ENCODE results near the gene NPR1.
A peak's percentile ranks its signal among the peaks of the same experiment; 100 is the strongest.
"Not testable (repeated sequence)": the region's sequence is repeated elsewhere in the genome, so short reads cannot be mapped to it uniquely, and the experiment has no call there.

NPR1 gene

GRCh38 chr1:153678519-153679336 is at the start of gene NPR1:
Gene NPR1, plus strand, starts transcription at chr1:153678688. Its CDS starts 421 bp downstream, at chr1:153679109.
- Mint-ChIP-seq H3K27ac (peak within 1 kb of the TSS; percentile 80), H3K36me3 (peaks cover 0 to 6% of the 10 kb centered on the region in 2 donors), H3K4me1 (peaks cover 21 to 28% of the 10 kb centered on the region in 2 donors), H3K27me3 (peaks cover 40 to 43% of the 10 kb centered on the region in 2 donors), H3K4me3 (peak within 1 kb of the TSS; percentile 73 to 85), H3K9me3 (no peaks in the 10 kb centered on the region)
- DNase-seq = no peak
- peak; percentile 61 to 62 for ATAC-seq (replicated peaks)

- Mint-ChIP-seq H3K4me1 (peaks cover 31 to 57% of the 10 kb centered on the region in 2 donors), H3K27me3 (peaks cover 0 to 4% of the 10 kb centered on the region in 2 donors), H3K36me3 (peaks cover 14 to 17% of the 10 kb centered on the region in 2 donors), H3K9me3 (peaks cover 3% of the 10 kb centered on the region in 2 donors), H3K4me3 (no peak overlapping the region), H3K27ac (peak overlapping the region; percentile 33)
- ATAC-seq (replicated peaks) = no peak
- DNase-seq = no peak
These were observed 49.2 kb upstream of the NPR1 start for GRCh38 chr1:153629343-153629665.

- H3K36me3 Mint-ChIP-seq = peaks cover 16 to 20% of the 10 kb centered on the region in 2 donors
- no peak for DNase-seq
These were observed 48.5 kb upstream of the NPR1 start for GRCh38 chr1:153629971-153630370.

GRCh38 chr1:153630384-153630783 is 48.1 kb upstream of the NPR1 start:
- ATAC-seq (replicated peaks) = no peak
- Mint-ChIP-seq H3K9me3 (peaks cover 3% of the 10 kb centered on the region in 2 donors), H3K27me3 (peaks cover 0 to 4% of the 10 kb centered on the region in 2 donors), H3K27ac (no peak overlapping the region), H3K36me3 (peaks cover 16 to 20% of the 10 kb centered on the region in 2 donors), H3K4me1 (peaks cover 31 to 58% of the 10 kb centered on the region in 2 donors), H3K4me3 (no peak overlapping the region)
- DNase-seq = no peak

More at GRCh38 chr1:153629971-153630370, 48.5 kb upstream of the NPR1 start:
- peaks cover 31 to 57% of the 10 kb centered on the region in 2 donors for H3K4me1 Mint-ChIP-seq
- peaks cover 0 to 4% of the 10 kb centered on the region in 2 donors for H3K27me3 Mint-ChIP-seq
- H3K9me3 Mint-ChIP-seq = peaks cover 3% of the 10 kb centered on the region in 2 donors
- ATAC-seq (replicated peaks) = no peak
- no peak overlapping the region for H3K27ac Mint-ChIP-seq
- H3K4me3 Mint-ChIP-seq = no peak overlapping the region

GRCh38 chr1:153631047-153632022 is 47.2 kb upstream of the NPR1 start:
- no peak for DNase-seq
- no peak for ATAC-seq (replicated peaks)
- Mint-ChIP-seq H3K9me3 (peaks cover 3% of the 10 kb centered on the region in 2 donors), H3K4me1 (peaks cover 28 to 62% of the 10 kb centered on the region in 2 donors), H3K27ac (no peak overlapping the region), H3K36me3 (peaks cover 16 to 25% of the 10 kb centered on the region in 2 donors), H3K4me3 (no peak overlapping the region), H3K27me3 (peaks cover 0 to 1% of the 10 kb centered on the region in 2 donors)

GRCh38 chr1:153633161-153633753 is 45.2 kb upstream of the NPR1 start:
- Mint-ChIP-seq H3K4me1 (peaks cover 21 to 52% of the 10 kb centered on the region in 2 donors), H3K27me3 (no peaks in the 10 kb centered on the region), H3K9me3 (peaks cover 3% of the 10 kb centered on the region in 2 donors), H3K27ac (peak overlapping the region; percentile 99), H3K36me3 (peaks cover 25 to 36% of the 10 kb centered on the region in 2 donors), H3K4me3 (peak overlapping the region; percentile 93 to 97)
- ATAC-seq (replicated peaks) (peak in 1 of 2 donors; percentile 0), DNase-seq (no peak)

- H3K4me1 Mint-ChIP-seq = peaks cover 17 to 44% of the 10 kb centered on the region in 2 donors
- DNase-seq = peak; percentile 96
- H3K9me3 Mint-ChIP-seq = peaks cover 3% of the 10 kb centered on the region in 2 donors
- peaks cover 25 to 36% of the 10 kb centered on the region in 2 donors for H3K36me3 Mint-ChIP-seq
- no peaks in the 10 kb centered on the region for H3K27me3 Mint-ChIP-seq
- peak within 1 kb of the TSS; percentile 93 to 97 for H3K4me3 Mint-ChIP-seq
- peak; percentile 93 for ATAC-seq (replicated peaks)
- H3K27ac Mint-ChIP-seq = peak within 1 kb of the TSS; percentile 99
These were observed 44.5 kb upstream of the NPR1 start, which contains the start of gene CHTOP for GRCh38 chr1:153633754-153634665. Gene CHTOP, plus strand, starts transcription at chr1:153634066. Its CDS starts 2,523 bp downstream, at chr1:153636589.

GRCh38 chr1:153635872-153636271 is 42.6 kb upstream of the NPR1 start:
- Mint-ChIP-seq H3K36me3 (peaks cover 25 to 36% of the 10 kb centered on the region in 2 donors), H3K4me1 (peaks cover 16 to 36% of the 10 kb centered on the region in 2 donors)
- ATAC-seq (replicated peaks) = no peak

GRCh38 chr1:153636312-153636711 is 42.2 kb upstream of the NPR1 start:
- Mint-ChIP-seq H3K36me3 (peaks cover 27 to 39% of the 10 kb centered on the region in 2 donors), H3K9me3 (peaks cover 3% of the 10 kb centered on the region in 2 donors), H3K27me3 (no peaks in the 10 kb centered on the region), H3K27ac (peak overlapping the region; percentile 14), H3K4me3 (peak overlapping the region; percentile 71 to 97), H3K4me1 (peaks cover 17 to 40% of the 10 kb centered on the region in 2 donors)
- ATAC-seq (replicated peaks) = no peak
- DNase-seq = no peak

More at GRCh38 chr1:153635872-153636271, 42.6 kb upstream of the NPR1 start:
- Mint-ChIP-seq H3K27me3 (no peaks in the 10 kb centered on the region), H3K27ac (peak overlapping the region; percentile 14), H3K9me3 (peaks cover 3% of the 10 kb centered on the region in 2 donors), H3K4me3 (peak overlapping the region; percentile 71 to 97)
- no peak for DNase-seq

- Mint-ChIP-seq H3K9me3 (peaks cover 0 to 1% of the 10 kb centered on the region in 2 donors), H3K4me3 (no peak overlapping the region), H3K4me1 (peaks cover 14 to 30% of the 10 kb centered on the region in 2 donors), H3K27me3 (no peaks in the 10 kb centered on the region), H3K27ac (peak overlapping the region; percentile 37), H3K36me3 (peaks cover 32 to 44% of the 10 kb centered on the region in 2 donors)
- no peak for ATAC-seq (replicated peaks)
- no peak for DNase-seq
These were observed 40.2 kb upstream of the NPR1 start for GRCh38 chr1:153638261-153638660.

GRCh38 chr1:153639280-153639679 is 39.2 kb upstream of the NPR1 start:
- ATAC-seq (replicated peaks) (no peak), DNase-seq (no peak)
- Mint-ChIP-seq H3K9me3 (no peaks in the 10 kb centered on the region), H3K27me3 (no peaks in the 10 kb centered on the region), H3K4me1 (peaks cover 15 to 33% of the 10 kb centered on the region in 2 donors), H3K4me3 (no peak overlapping the region), H3K27ac (no peak overlapping the region), H3K36me3 (peaks cover 33 to 46% of the 10 kb centered on the region in 2 donors)

GRCh38 chr1:153640213-153640612 is 38.3 kb upstream of the NPR1 start:
- not testable (repeated sequence) for DNase-seq; H3K27me3 Mint-ChIP-seq; H3K27ac Mint-ChIP-seq; H3K9me3 Mint-ChIP-seq; H3K4me3 Mint-ChIP-seq; ATAC-seq (replicated peaks)
- Mint-ChIP-seq H3K36me3 (peaks cover 35 to 52% of the 10 kb centered on the region in 2 donors), H3K4me1 (peaks cover 17 to 34% of the 10 kb centered on the region in 2 donors)

GRCh38 chr1:153640861-153641260 is 37.6 kb upstream of the NPR1 start:
- Mint-ChIP-seq H3K27me3 (no peaks in the 10 kb centered on the region), H3K36me3 (peaks cover 41 to 56% of the 10 kb centered on the region in 2 donors), H3K9me3 (no peaks in the 10 kb centered on the region), H3K4me3 (no peak overlapping the region), H3K4me1 (peaks cover 20 to 35% of the 10 kb centered on the region in 2 donors), H3K27ac (no peak overlapping the region)
- ATAC-seq (replicated peaks) (no peak), DNase-seq (no peak)
